OCI-LY3 (cell line): Measurements from ENCODE around the gene CRB2.

Experiments
- H2AFZ ChIP-seq: fragments of 200-600, 300-600 bp; shearing (Covaris generic); 2 replicates; pipeline ENCODE4 v1.6.0; 2014; ENCODE audit warnings: antibody characterized with exemption, low read depth, low read length
- H3K27ac ChIP-seq: fragments of 200-600, 300-600 bp; sonication (generic); 2 replicates; pipeline ENCODE4 v1.5.1; 2014; ENCODE audit warnings: mild to moderate bottlenecking, low read length, moderate library complexity, mixed read lengths
- H3K27me3 ChIP-seq: fragments of 200-600, 300-600 bp; sonication (generic); 2 replicates; pipeline ENCODE4 v1.6.1; 2014; ENCODE audit warnings: low read depth, low read length, mixed read lengths
- H3K36me3 ChIP-seq: fragments of 200-600, 300-600 bp; sonication (generic); replicated peaks from 2 replicates; pipeline ENCODE3; 2014; ENCODE audit warnings: low read depth, low read length, mixed read lengths
- H3K4me1 ChIP-seq: fragments of 300-600, 200-600 bp; sonication (generic); 2 replicates; pipeline ENCODE4 v1.6.1; 2014; ENCODE audit warnings: low read length, mixed read lengths
- H3K4me2 ChIP-seq: fragments of 200-600, 300-600 bp; sonication (generic); 2 replicates; pipeline ENCODE4 v1.6.1; 2014; ENCODE audit warnings: low read length, mixed read lengths
- H3K4me3 ChIP-seq: fragments of 300-600, 200-600 bp; sonication (generic); 2 replicates; pipeline ENCODE4 v1.5.1; 2014; ENCODE audit warnings: antibody characterized with exemption, mild to moderate bottlenecking, low read length, moderate library complexity
- H3K79me2 ChIP-seq: fragments of 300-600, 200-600 bp; shearing (Covaris generic); 2 replicates; pipeline ENCODE4 v1.6.1; 2014; ENCODE audit warnings: mild to moderate bottlenecking, low read length, mixed read lengths
- H3K9ac ChIP-seq: fragments of 300-600, 200-600 bp; shearing (Covaris generic); 2 replicates; pipeline ENCODE4 v1.6.0; 2014; ENCODE audit warnings: mild to moderate bottlenecking, low read length, moderate library complexity
- H3K9me3 ChIP-seq: fragments of 200-600, 300-600 bp; shearing (Covaris generic); 2 replicates; pipeline ENCODE4 v1.6.1; 2014; ENCODE audit warnings: low read length, mixed read lengths; ENCODE audit not compliant: insufficient read depth
- H4K20me1 ChIP-seq: fragments of 200-600, 300-600 bp; sonication (generic); 2 replicates; pipeline ENCODE4 v1.6.1; 2016; ENCODE audit warnings: low read length, mixed read lengths; ENCODE audit not compliant: insufficient read depth
- EZH2phosphoT487 ChIP-seq: fragments of 200-600 bp; shearing (Covaris generic); IDR thresholded peaks from 2 replicates; pipeline ENCODE4 v1.6.1; 2018; ENCODE audit warnings: antibody characterized with exemption, mixed run types, low read depth
- TF ChIP-seq, protein P1 (sequence below): fragments of 200-600, 300-600 bp; sonication (generic); IDR thresholded peaks from 2 replicates; pipeline ENCODE4 v1.5.1; 2014; ENCODE audit warnings: antibody characterized with exemption, low read length, low read depth

Gene CRB2

DNA sequence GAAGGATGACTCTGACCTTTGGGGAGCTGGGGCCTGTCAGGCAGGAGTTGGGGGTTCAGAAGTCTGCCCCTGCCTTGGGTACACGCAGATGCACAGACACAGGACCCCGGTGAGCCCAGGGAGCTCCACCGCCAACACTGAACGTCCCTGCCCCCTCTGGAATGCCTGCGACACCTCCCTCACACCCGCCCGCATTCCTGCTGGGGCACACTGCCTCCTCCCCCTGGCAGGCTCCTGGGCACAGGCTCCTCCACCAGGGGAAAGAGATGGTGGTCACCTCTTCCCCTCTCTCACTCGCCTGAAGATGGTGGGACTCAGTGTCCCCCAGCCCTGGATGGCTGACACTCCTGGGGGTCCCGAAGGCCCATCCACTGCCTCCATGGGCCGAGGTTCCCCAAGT lies 12.0 kb downstream of the CRB2 start:
- no peak for TF ChIP-seq EZH2phosphoT487
- TF ChIP-seq, protein P1, sequence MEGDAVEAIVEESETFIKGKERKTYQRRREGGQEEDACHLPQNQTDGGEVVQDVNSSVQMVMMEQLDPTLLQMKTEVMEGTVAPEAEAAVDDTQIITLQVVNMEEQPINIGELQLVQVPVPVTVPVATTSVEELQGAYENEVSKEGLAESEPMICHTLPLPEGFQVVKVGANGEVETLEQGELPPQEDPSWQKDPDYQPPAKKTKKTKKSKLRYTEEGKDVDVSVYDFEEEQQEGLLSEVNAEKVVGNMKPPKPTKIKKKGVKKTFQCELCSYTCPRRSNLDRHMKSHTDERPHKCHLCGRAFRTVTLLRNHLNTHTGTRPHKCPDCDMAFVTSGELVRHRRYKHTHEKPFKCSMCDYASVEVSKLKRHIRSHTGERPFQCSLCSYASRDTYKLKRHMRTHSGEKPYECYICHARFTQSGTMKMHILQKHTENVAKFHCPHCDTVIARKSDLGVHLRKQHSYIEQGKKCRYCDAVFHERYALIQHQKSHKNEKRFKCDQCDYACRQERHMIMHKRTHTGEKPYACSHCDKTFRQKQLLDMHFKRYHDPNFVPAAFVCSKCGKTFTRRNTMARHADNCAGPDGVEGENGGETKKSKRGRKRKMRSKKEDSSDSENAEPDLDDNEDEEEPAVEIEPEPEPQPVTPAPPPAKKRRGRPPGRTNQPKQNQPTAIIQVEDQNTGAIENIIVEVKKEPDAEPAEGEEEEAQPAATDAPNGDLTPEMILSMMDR = no peak
- no peak overlapping the region for H3K4me2 ChIP-seq

GRCh38 chr9:123368536-123369153 lies 12.6 kb downstream of the CRB2 start:
- Histone ChIP-seq H3K4me2 (no peak overlapping the region), H2AFZ (no peak overlapping the region), H3K4me1 (no peaks in the 10 kb centered on the region), H3K27ac (no peak overlapping the region), H3K36me3 (no peaks in the 10 kb centered on the region), H3K79me2 (no peaks in the 10 kb centered on the region), H4K20me1 (no peaks in the 10 kb centered on the region), H3K9me3 (no peaks in the 10 kb centered on the region), H3K4me3 (no peak overlapping the region), H3K27me3 (no peaks in the 10 kb centered on the region), H3K9ac (no peak overlapping the region)
- TF ChIP-seq, protein P1 = no peak
- TF ChIP-seq EZH2phosphoT487 = no peak

More for the DNA sequence above, 12.0 kb downstream of the CRB2 start:
- Histone ChIP-seq H3K36me3 (no peaks in the 10 kb centered on the region), H3K9ac (no peak overlapping the region), H3K79me2 (no peaks in the 10 kb centered on the region), H4K20me1 (no peaks in the 10 kb centered on the region), H2AFZ (no peak overlapping the region), H3K27ac (no peak overlapping the region), H3K27me3 (no peaks in the 10 kb centered on the region), H3K9me3 (no peaks in the 10 kb centered on the region), H3K4me3 (no peak overlapping the region), H3K4me1 (no peaks in the 10 kb centered on the region)

- Histone ChIP-seq H3K9ac (no peak overlapping the region), H3K36me3 (no peaks in the 10 kb centered on the region), H3K4me1 (no peaks in the 10 kb centered on the region), H3K9me3 (no peaks in the 10 kb centered on the region), H3K4me2 (no peak overlapping the region), H3K27ac (no peak overlapping the region), H3K27me3 (no peaks in the 10 kb centered on the region), H3K4me3 (no peak overlapping the region), H2AFZ (no peak overlapping the region), H3K79me2 (no peaks in the 10 kb centered on the region), H4K20me1 (no peaks in the 10 kb centered on the region)
- TF ChIP-seq EZH2phosphoT487 = no peak
- TF ChIP-seq, protein P1 = no peak
Observed at GRCh38 chr9:123369296-123369695, 13.3 kb downstream of the CRB2 start.

DNA sequence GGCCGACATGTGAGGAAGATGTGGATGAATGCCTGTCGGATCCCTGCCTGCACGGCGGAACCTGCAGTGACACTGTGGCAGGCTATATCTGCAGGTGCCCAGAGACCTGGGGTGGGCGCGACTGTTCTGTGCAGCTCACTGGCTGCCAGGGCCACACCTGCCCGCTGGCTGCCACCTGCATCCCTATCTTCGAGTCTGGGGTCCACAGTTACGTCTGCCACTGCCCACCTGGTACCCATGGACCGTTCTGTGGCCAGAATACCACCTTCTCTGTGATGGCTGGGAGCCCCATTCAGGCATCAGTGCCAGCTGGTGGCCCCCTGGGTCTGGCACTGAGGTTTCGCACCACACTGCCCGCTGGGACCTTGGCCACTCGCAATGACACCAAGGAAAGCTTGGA lies 14.1 kb downstream of the CRB2 start:
- H3K27ac ChIP-seq = no peak overlapping the region
- no peaks in the 10 kb centered on the region for H4K20me1 ChIP-seq
- no peaks in the 10 kb centered on the region for H3K27me3 ChIP-seq
- no peaks in the 10 kb centered on the region for H3K79me2 ChIP-seq
- no peaks in the 10 kb centered on the region for H3K4me1 ChIP-seq
- TF ChIP-seq EZH2phosphoT487 = no peak
- TF ChIP-seq, protein P1 = no peak
- H3K4me3 ChIP-seq = no peak overlapping the region
- no peaks in the 10 kb centered on the region for H3K9me3 ChIP-seq
- H3K9ac ChIP-seq = no peak overlapping the region
- H3K36me3 ChIP-seq = no peaks in the 10 kb centered on the region
- no peak overlapping the region for H2AFZ ChIP-seq
- no peak overlapping the region for H3K4me2 ChIP-seq
